SK-N-SH treated with all-trans-retinoic acid at 6 μM for 48 hours (cell line): ENCODE results near the gene THSD4.

Source experiments
- CSDC2 ChIP-seq: fragments of 250-450 bp; sonication (Bioruptor Pico); IDR thresholded peaks from 2 replicates; pipeline ENCODE4 v1.5.0; 2020; ENCODE audit warnings: mild to moderate bottlenecking, moderate library complexity
- OSR1 ChIP-seq: fragments of 250-450 bp; sonication (Bioruptor Pico); IDR thresholded peaks from 2 replicates; pipeline ENCODE4 v1.8.0; 2022; ENCODE audit warnings: moderate library complexity, mild to moderate bottlenecking, inconsistent platforms
- PATZ1 ChIP-seq: fragments of 250-450 bp; sonication (Bioruptor Pico); IDR thresholded peaks from 2 replicates; pipeline ENCODE4 v1.8.0; 2020; ENCODE audit warnings: mild to moderate bottlenecking, moderate library complexity, borderline replicate concordance
- ZFP30 ChIP-seq: fragments of 450-650 bp; formaldehyde crosslinking; IDR thresholded peaks from 2 replicates; pipeline ENCODE4 v1.5.0; 2022; ENCODE audit warnings: mild to moderate bottlenecking, moderate library complexity
- ZNF8 ChIP-seq: fragments of 450-650 bp; formaldehyde crosslinking; IDR thresholded peaks from 2 replicates; pipeline ENCODE4 v1.5.0; 2020; ENCODE audit warnings: mild to moderate bottlenecking, moderate library complexity

- no peak for TF ChIP-seq OSR1 (CRISPR knock-in tag)
- no peak for TF ChIP-seq ZNF8 (CRISPR knock-in tag)
- no peak for TF ChIP-seq CSDC2 (CRISPR knock-in tag)
- TF ChIP-seq PATZ1 (CRISPR knock-in tag), result no peak
- TF ChIP-seq ZFP30 (CRISPR knock-in tag), result no peak
Observed at GRCh38 chr15:71591057-71591456, 475.8 kb downstream of the THSD4 start.
